ENCODE data around the gene TCF25. TPM values are rescaled to one million over a fixed set of nuclear protein-coding genes. Genes with fewer than 3 reads are reported as not detected.

Gene TCF25
- total RNA-seq, 1 donor from 2014 or later = 193 TPM

GRCh38 chr16:89922884-89923639, 49.7 kb downstream of the TCF25 start, which contains the start of gene TUBB3:
TUBB3 (plus strand) TSS chr16:89923342; CDS start chr16:89923402, 60 bp downstream.
- no peak within 1 kb of the TSS for H2AFZ ChIP-seq (ENCODE audit: low read depth, low read length)
- peak; percentile 64 for DNase-seq (ENCODE audit: low read depth)

GRCh38 chr16:89923640-89924296, 50.4 kb downstream of the TCF25 start:
- Histone ChIP-seq H3K27me3 (ENCODE audit: insufficient read depth, low read length) (no peaks in the 10 kb centered on the region), H3K9me3 (ENCODE audit: insufficient read depth, low read depth, low read length) (no peaks in the 10 kb centered on the region), H2AFZ (ENCODE audit: low read depth, low read length) (no peak overlapping the region), H3K9ac (ENCODE audit: low read length) (peak overlapping the region; percentile 79), H4K20me1 (ENCODE audit: insufficient read depth, low read length) (peaks cover 52% of the 10 kb centered on the region), H3K27ac (ENCODE audit: low read depth, low read length) (peak overlapping the region; percentile 53), H3K4me2 (ENCODE audit: low read length) (peak overlapping the region; percentile 100), H3K4me1 (ENCODE audit: insufficient read depth, low read length) (peaks cover 34% of the 10 kb centered on the region), H3K4me3 (ENCODE audit: insufficient read depth, low read depth, low read length) (peak overlapping the region; percentile 89), H3K79me2 (ENCODE audit: insufficient read depth, low read length) (peaks cover 72% of the 10 kb centered on the region), H3K36me3 (ENCODE audit: insufficient read depth, low read length) (no peaks in the 10 kb centered on the region)
- Mint-ChIP-seq H3K4me1 (ENCODE audit: low read depth, unreplicated experiment) (peaks cover 15% of the 10 kb centered on the region), H3K27me3 (ENCODE audit: low read depth, unreplicated experiment) (no peaks in the 10 kb centered on the region), H3K4me3 (ENCODE audit: unreplicated experiment) (peak overlapping the region; percentile 87), H3K9me3 (ENCODE audit: unreplicated experiment) (peaks cover 2% of the 10 kb centered on the region), H3K27ac (ENCODE audit: unreplicated experiment) (no peak overlapping the region), H3K36me3 (ENCODE audit: low read depth, unreplicated experiment) (no peaks in the 10 kb centered on the region)
- no peak for TF ChIP-seq CTCF (IDR thresholded peaks at IDR 0.05; ENCODE audit: insufficient read depth, low read depth, low read length)
- TF ChIP-seq EZH2 (IDR thresholded peaks at IDR 0.05; ENCODE audit: insufficient read depth, low read length) = no peak
- FAIRE-seq = no peak
- no peak for DNase-seq (ENCODE audit: low read depth)

More at GRCh38 chr16:89922884-89923639, 49.7 kb downstream of the TCF25 start, which contains the start of gene TUBB3:
- Histone ChIP-seq H3K4me1 (ENCODE audit: insufficient read depth, low read length) (peaks cover 42% of the 10 kb centered on the region), H3K4me3 (ENCODE audit: insufficient read depth, low read depth, low read length) (peak within 1 kb of the TSS; percentile 89), H3K9me3 (ENCODE audit: insufficient read depth, low read depth, low read length) (no peaks in the 10 kb centered on the region), H3K27ac (ENCODE audit: low read depth, low read length) (peak within 1 kb of the TSS; percentile 99), H3K79me2 (ENCODE audit: insufficient read depth, low read length) (peaks cover 66% of the 10 kb centered on the region), H3K4me2 (ENCODE audit: low read length) (peak within 1 kb of the TSS; percentile 100), H4K20me1 (ENCODE audit: insufficient read depth, low read length) (peaks cover 45% of the 10 kb centered on the region), H3K9ac (ENCODE audit: low read length) (peak within 1 kb of the TSS; percentile 98), H3K27me3 (ENCODE audit: insufficient read depth, low read length) (no peaks in the 10 kb centered on the region), H3K36me3 (ENCODE audit: insufficient read depth, low read length) (no peaks in the 10 kb centered on the region)
- peaks cover 2% of the 10 kb centered on the region for H3K9me3 Mint-ChIP-seq (ENCODE audit: unreplicated experiment)
- peaks cover 15% of the 10 kb centered on the region for H3K4me1 Mint-ChIP-seq (ENCODE audit: low read depth, unreplicated experiment)
- peak within 1 kb of the TSS; percentile 98 for H3K27ac Mint-ChIP-seq (ENCODE audit: unreplicated experiment)
- no peaks in the 10 kb centered on the region for H3K36me3 Mint-ChIP-seq (ENCODE audit: low read depth, unreplicated experiment)
- no peaks in the 10 kb centered on the region for H3K27me3 Mint-ChIP-seq (ENCODE audit: low read depth, unreplicated experiment)
- no peak for FAIRE-seq
- peak within 1 kb of the TSS; percentile 88 for H3K4me3 Mint-ChIP-seq (ENCODE audit: unreplicated experiment)
- no peak for TF ChIP-seq CTCF (IDR thresholded peaks at IDR 0.05; ENCODE audit: insufficient read depth, low read depth, low read length)
- no peak for TF ChIP-seq EZH2 (IDR thresholded peaks at IDR 0.05; ENCODE audit: insufficient read depth, low read length)

All from astrocyte (in vitro differentiated cells and primary cell).